CD14-positive monocyte (primary cell): ENCODE measurements around the gene HEPACAM. TPM values are rescaled to one million over a fixed set of nuclear protein-coding genes. Genes with fewer than 3 reads are reported as not detected.

Experiments
- DNase-seq, 3 donors: peaks; one replicate each; pipeline ENCODE4 v3.0.0-alpha.2; 2011 to 2022
- H2AFZ ChIP-seq: 2 replicates; pipeline ENCODE4 v1.6.0; 2012; ENCODE audit warnings: mild to moderate bottlenecking, low read depth, low read length, inconsistent platforms; ENCODE audit not compliant: insufficient read depth, poor library complexity, severe bottlenecking
- H3K27ac ChIP-seq, 2 donors: 1 replicate in 1 of 2; 2 replicates in 1 of 2; pipeline ENCODE4 v1.5.1; 2012 to 2013; ENCODE audit warnings: low read length in 2 of 2, control low read depth in 1 of 2, inconsistent platforms in 1 of 2, low read depth in 1 of 2, mild to moderate bottlenecking in 1 of 2
- H3K27me3 ChIP-seq, 2 donors: one replicate each; pipeline versions ENCODE4 v1.6.0 to v1.6.1; 2011 to 2013; ENCODE audit warnings: low read length in 2 of 2; ENCODE audit not compliant: control insufficient read depth in 2 of 2, insufficient read depth in 2 of 2
- H3K36me3 ChIP-seq, 2 donors: replicated peaks in 1 of 2; 1 replicate in 1 of 2; 2 replicates in 1 of 2; pipeline versions ENCODE4 v1.5.1 to v1.6.1; 2012 to 2013; ENCODE audit warnings: low read length in 2 of 2, control low read depth in 1 of 2, inconsistent platforms in 1 of 2, mild to moderate bottlenecking in 1 of 2; ENCODE audit not compliant: insufficient read depth in 2 of 2, control insufficient read depth in 1 of 2
- H3K4me1 ChIP-seq, 2 donors: 1 replicate in 1 of 2; 2 replicates in 1 of 2; pipeline versions ENCODE4 v1.5.1 to v1.6.1; 2012 to 2013; ENCODE audit warnings: low read length in 2 of 2, control low read depth in 1 of 2, inconsistent platforms in 1 of 2, mild to moderate bottlenecking in 1 of 2, moderate library complexity in 1 of 2; ENCODE audit not compliant: insufficient read depth in 2 of 2, control insufficient read depth in 1 of 2
- H3K4me2 ChIP-seq: replicated peaks from 2 replicates; pipeline ENCODE3; 2012; ENCODE audit warnings: low read length, moderate library complexity, mild to moderate bottlenecking; ENCODE audit not compliant: poor library complexity, severe bottlenecking; ENCODE audit errors: extremely low read depth
- H3K4me3 ChIP-seq, 3 experiments: fragments of 200-600 bp in 1 of 3; sonication (generic) in 1 of 3; replicated peaks in 1 of 3; 1 replicate in 2 of 3; 2 replicates in 1 of 3; pipeline ENCODE4 v1.5.1; 2011 to 2013; ENCODE audit warnings: low read length in 3 of 3, mild to moderate bottlenecking in 3 of 3, control low read depth in 2 of 3, low read depth in 2 of 3, inconsistent platforms in 1 of 3, moderate library complexity in 1 of 3
- H3K79me2 ChIP-seq: 2 replicates; pipeline ENCODE4 v1.6.0; 2012; ENCODE audit warnings: mild to moderate bottlenecking, control low read depth, inconsistent platforms, low read length, moderate library complexity; ENCODE audit not compliant: insufficient read depth
- H3K9ac ChIP-seq: 2 replicates; pipeline ENCODE4 v1.6.0; 2017; ENCODE audit warnings: low read length, mild to moderate bottlenecking; ENCODE audit not compliant: insufficient read depth, poor library complexity, severe bottlenecking
- H3K9me3 ChIP-seq, 2 donors: replicated peaks in 1 of 2; 1 replicate in 1 of 2; 2 replicates in 1 of 2; pipeline versions ENCODE4 v1.5.1 to v1.6.1; 2012 to 2013; ENCODE audit warnings: low read length in 2 of 2, control low read depth in 1 of 2; ENCODE audit not compliant: control insufficient read depth in 1 of 2, insufficient read depth in 1 of 2
- H4K20me1 ChIP-seq: 2 replicates; pipeline ENCODE4 v1.6.0; 2012; ENCODE audit warnings: mild to moderate bottlenecking, low read length, control low read depth, moderate library complexity; ENCODE audit not compliant: insufficient read depth
- H3K27ac Mint-ChIP-seq, 7 donors: one replicate each; pipeline ENCODE4 v1.8.0; 2020; ENCODE audit warnings: mild to moderate bottlenecking in 7 of 7, mixed read lengths in 7 of 7, moderate library complexity in 6 of 7, inconsistent platforms in 2 of 7
- H3K27me3 Mint-ChIP-seq, 3 donors: one replicate each; pipeline ENCODE4 v1.8.0; 2021 to 2022; ENCODE audit warnings: low read depth in 3 of 3, mild to moderate bottlenecking in 3 of 3, mixed read lengths in 3 of 3, moderate library complexity in 3 of 3, inconsistent platforms in 1 of 3
- H3K36me3 Mint-ChIP-seq, 2 donors: one replicate each; pipeline ENCODE4 v1.8.0; 2020; ENCODE audit warnings: mixed read lengths in 2 of 2, inconsistent platforms in 1 of 2, mild to moderate bottlenecking in 1 of 2
- H3K4me1 Mint-ChIP-seq: one replicate; pipeline ENCODE4 v1.8.0; 2020; ENCODE audit warnings: mild to moderate bottlenecking, mixed read lengths
- H3K4me3 Mint-ChIP-seq, 2 donors: one replicate each; pipeline ENCODE4 v1.8.0; 2020; ENCODE audit warnings: mild to moderate bottlenecking in 2 of 2, mixed read lengths in 2 of 2, moderate library complexity in 1 of 2
- H3K9me3 Mint-ChIP-seq, 7 donors: one replicate each; pipeline ENCODE4 v1.8.0; 2020 to 2022; ENCODE audit warnings: mixed read lengths in 7 of 7, mild to moderate bottlenecking in 6 of 7, moderate library complexity in 6 of 7, inconsistent platforms in 2 of 7
- WGBS: methylation state at CpG from one replicate; pipeline ENCODE4 v1.1.5; 2013; ENCODE audit warnings: missing lambda C conversion rate; ENCODE audit not compliant: insufficient coverage; 5-methylcytosine and 5-hydroxymethylcytosine counted together
- intact Hi-C, 2 donors: fragments of 100-400 bp; cut with micrococcal nuclease; formaldehyde crosslinking; loops; one replicate each; pipeline versions ENCODE4 v1.15.0 to v1.15.1; 2023
- polyA plus RNA-seq, 3 donors: library from polyadenylated mRNA; depleted of rRNA in 1 of 3; unstranded in 2 of 3; stranded (reverse) in 1 of 3; fragments of 300-500 nt in 2 of 3; fragments of >200 nt in 1 of 3; fragmentation: Illumina TruSeq in 2 of 3; gene quantifications; 1 replicate in 2 of 3; 2 replicates in 1 of 3; pipeline ENCODE4 v1.2.3, GENCODE V29; 2012 to 2021
- TF ChIP-seq, protein P1 (sequence below): fragments of 200-600 bp; IDR thresholded peaks from one replicate; pipeline ENCODE4 v1.8.0; 2022; ENCODE audit warnings: antibody characterized with exemption, mild to moderate bottlenecking

HEPACAM gene
- polyA plus RNA-seq, 3 donors = not detected

DNA sequence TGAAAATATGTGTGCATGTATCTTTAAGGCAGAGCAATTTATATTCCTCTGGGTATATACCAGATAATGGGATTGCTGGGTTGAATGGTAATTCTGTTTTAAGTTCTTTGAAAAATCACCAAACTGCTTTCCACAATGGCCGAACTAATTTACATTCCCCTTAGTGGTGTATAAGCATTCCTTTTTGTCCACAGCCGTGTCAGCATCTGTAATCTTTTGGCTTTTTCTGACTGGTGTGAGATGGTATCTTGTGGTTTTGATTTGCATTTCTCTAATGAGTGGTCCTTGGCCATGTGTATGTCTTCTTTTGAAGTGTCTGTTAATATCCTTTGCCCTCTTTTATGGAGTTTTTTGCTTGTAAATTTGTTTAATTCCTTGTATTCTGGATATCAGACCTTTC is 42.5 kb upstream of the HEPACAM start:
- intact Hi-C loops = no loop called here
- Mint-ChIP-seq H3K27me3 (no peaks in the 10 kb centered on the region), H3K4me3 (no peak overlapping the region), H3K9me3 (peaks cover 20 to 44% (median 26%) of the 10 kb centered on the region in 7 donors), H3K36me3 (peaks cover 45 to 63% of the 10 kb centered on the region in 2 donors), H3K4me1 (no peaks in the 10 kb centered on the region), H3K27ac (no peak overlapping the region)
- no CpG with 5 or more reads among the region's 2 CpGs for WGBS
- H3K36me3 ChIP-seq = peaks cover 0 to 24% of the 10 kb centered on the region in 2 donors
- H3K4me3 ChIP-seq = no peak overlapping the region
- H2AFZ ChIP-seq = no peak overlapping the region
- DNase-seq = no peak
- H3K27me3 ChIP-seq = no peaks in the 10 kb centered on the region
- H4K20me1 ChIP-seq = no peaks in the 10 kb centered on the region
- H3K4me2 ChIP-seq = no peak overlapping the region
- no peaks in the 10 kb centered on the region for H3K79me2 ChIP-seq
- H3K27ac ChIP-seq = no peak overlapping the region
- no peak overlapping the region for H3K9ac ChIP-seq
- H3K4me1 ChIP-seq = no peaks in the 10 kb centered on the region
- peaks cover 8 to 10% of the 10 kb centered on the region in 2 donors for H3K9me3 ChIP-seq
- TF ChIP-seq, protein P1, sequence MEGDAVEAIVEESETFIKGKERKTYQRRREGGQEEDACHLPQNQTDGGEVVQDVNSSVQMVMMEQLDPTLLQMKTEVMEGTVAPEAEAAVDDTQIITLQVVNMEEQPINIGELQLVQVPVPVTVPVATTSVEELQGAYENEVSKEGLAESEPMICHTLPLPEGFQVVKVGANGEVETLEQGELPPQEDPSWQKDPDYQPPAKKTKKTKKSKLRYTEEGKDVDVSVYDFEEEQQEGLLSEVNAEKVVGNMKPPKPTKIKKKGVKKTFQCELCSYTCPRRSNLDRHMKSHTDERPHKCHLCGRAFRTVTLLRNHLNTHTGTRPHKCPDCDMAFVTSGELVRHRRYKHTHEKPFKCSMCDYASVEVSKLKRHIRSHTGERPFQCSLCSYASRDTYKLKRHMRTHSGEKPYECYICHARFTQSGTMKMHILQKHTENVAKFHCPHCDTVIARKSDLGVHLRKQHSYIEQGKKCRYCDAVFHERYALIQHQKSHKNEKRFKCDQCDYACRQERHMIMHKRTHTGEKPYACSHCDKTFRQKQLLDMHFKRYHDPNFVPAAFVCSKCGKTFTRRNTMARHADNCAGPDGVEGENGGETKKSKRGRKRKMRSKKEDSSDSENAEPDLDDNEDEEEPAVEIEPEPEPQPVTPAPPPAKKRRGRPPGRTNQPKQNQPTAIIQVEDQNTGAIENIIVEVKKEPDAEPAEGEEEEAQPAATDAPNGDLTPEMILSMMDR = no peak

DNA sequence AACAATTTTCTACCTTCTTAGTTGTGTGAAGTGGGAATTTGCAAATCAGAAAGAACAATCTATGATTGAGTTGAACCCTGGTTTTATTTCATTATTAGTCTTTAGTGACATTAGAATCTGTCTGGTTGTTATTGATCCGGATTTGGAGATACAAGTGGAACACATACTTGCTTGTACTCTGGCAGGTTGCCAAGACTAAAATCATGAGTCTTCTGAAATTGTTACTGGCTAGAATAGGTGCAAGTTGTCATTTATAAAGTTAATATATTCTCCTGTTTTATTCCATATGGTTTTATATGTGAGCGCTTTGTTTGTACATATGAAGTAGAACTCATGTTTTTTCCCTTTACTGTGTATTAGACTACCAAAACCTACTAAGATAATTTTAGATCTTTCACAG is 41.2 kb upstream of the HEPACAM start:
- no peaks in the 10 kb centered on the region for H3K27me3 ChIP-seq

More for the DNA sequence above, 41.2 kb upstream of the HEPACAM start:
- TF ChIP-seq, protein P1 = no peak
- no peaks in the 10 kb centered on the region for H3K4me1 Mint-ChIP-seq
- Histone ChIP-seq H4K20me1 (no peaks in the 10 kb centered on the region), H2AFZ (no peak overlapping the region), H3K27ac (no peak overlapping the region), H3K4me1 (no peaks in the 10 kb centered on the region), H3K36me3 (peaks cover 0 to 21% of the 10 kb centered on the region in 2 donors), H3K4me3 (no peak overlapping the region), H3K9ac (no peak overlapping the region), H3K9me3 (peaks cover 8 to 10% of the 10 kb centered on the region in 2 donors), H3K4me2 (no peak overlapping the region), H3K79me2 (no peaks in the 10 kb centered on the region)
- intact Hi-C loops = no loop called here
- H3K36me3 Mint-ChIP-seq = peaks cover 32 to 51% of the 10 kb centered on the region in 2 donors
- WGBS = no CpG with 5 or more reads among the region's 2 CpGs
- no peak overlapping the region for H3K27ac Mint-ChIP-seq
- DNase-seq = no peak
- no peaks in the 10 kb centered on the region for H3K27me3 Mint-ChIP-seq
- peaks cover 15 to 32% (median 20%) of the 10 kb centered on the region in 7 donors for H3K9me3 Mint-ChIP-seq
- no peak overlapping the region for H3K4me3 Mint-ChIP-seq
